ENCODE measurements around the gene SERPINB7.

The SERPINB7 gene

GRCh38 chr18:63788447-63789096 lies 13.4 kb downstream of the SERPINB7 start:
- no peak for DNase-seq

DNA sequence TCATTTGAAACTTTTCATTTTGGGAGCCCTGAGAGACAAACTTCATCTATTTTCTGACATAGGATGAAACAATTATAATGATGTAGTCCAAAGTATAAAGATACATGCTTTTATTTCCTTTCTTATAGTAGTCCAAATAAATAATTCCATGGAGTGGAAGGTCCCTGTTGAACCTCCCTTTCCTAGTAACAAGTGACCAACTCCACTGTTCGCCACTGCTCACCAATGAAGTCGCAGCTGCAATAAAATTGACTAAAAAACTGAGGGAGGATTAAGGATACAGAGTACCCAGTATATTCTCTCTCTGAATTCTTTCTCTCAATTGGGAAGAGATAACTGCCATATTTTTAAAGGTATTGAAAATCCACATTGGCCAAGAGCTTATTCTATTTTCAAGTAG lies 14.1 kb downstream of the SERPINB7 start:
- no peak for DNase-seq

- no peak for DNase-seq
These were observed 20.4 kb downstream of the SERPINB7 start for GRCh38 chr18:63795606-63796005.

DNA sequence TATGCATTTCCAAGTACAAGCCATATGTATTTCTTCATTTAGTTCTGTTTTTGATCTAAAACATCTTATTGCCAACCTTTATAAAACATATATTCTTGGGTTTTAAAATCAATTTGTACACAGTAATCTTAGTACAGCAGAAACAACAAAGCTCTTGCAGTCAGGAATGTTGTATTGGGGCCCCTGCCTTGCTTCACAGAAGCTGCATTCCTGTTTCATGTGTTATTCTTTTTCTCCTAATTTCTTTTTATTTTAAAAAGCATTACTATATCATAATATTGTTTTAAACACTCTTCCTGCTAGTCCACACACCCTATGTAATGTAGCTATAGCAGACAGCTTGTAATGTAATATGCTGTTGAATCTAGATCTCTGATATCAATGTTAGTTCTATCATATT lies 24.0 kb downstream of the SERPINB7 start:
- DNase-seq = no peak

GRCh38 chr18:63801343-63801742 lies 26.1 kb downstream of the SERPINB7 start:
- no peak for DNase-seq

DNA sequence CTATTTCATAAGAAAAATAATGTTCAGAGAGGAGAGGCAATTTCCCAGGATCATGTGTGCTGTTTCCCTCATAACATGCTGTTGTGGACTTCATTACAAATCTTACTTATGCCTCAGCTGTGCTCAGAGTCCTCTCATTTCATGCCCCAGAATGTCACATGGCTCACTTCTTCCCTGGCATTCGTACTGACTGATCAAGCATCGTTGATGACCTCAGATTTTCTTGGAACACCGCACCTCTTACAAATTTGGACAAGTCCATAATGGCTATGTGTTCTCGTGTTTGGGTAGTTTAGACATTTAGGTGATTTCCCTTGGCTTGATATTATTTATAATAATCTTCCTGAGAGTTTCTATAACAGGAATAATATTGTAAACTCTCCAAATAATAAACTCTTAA lies 32.9 kb downstream of the SERPINB7 start:
- DNase-seq = no peak

- no peak for DNase-seq
These were observed 42.3 kb downstream of the SERPINB7 start for GRCh38 chr18:63817441-63818051.

GRCh38 chr18:63818212-63818611 lies 43.0 kb downstream of the SERPINB7 start:
- no peak for DNase-seq

- DNase-seq = no peak
These were observed 44.6 kb downstream of the SERPINB7 start for GRCh38 chr18:63819786-63820185.

GRCh38 chr18:63820694-63821093 lies 45.5 kb downstream of the SERPINB7 start:
- no peak for DNase-seq

- DNase-seq = peak; percentile 11
These were observed 48.5 kb downstream of the SERPINB7 start for GRCh38 chr18:63823516-63824219.

DNA sequence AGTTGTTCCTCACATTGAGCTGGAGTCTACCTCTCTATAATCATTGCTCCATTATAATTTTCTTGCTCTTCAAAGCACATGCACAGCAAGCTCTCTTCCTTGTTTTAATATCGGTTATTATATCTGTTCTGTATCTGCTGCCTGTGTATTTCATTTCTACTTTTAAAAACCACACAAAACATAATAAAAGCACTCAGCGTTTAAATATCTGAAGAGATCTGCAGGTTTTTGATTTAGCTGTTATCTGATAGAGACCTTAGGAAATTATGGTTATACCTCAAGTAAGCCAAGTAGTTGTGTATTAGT lies 49.0 kb downstream of the SERPINB7 start:
- DNase-seq = no peak

GRCh38 chr18:63828120-63828519 lies 52.9 kb downstream of the SERPINB7 start:
- DNase-seq = no peak

DNA sequence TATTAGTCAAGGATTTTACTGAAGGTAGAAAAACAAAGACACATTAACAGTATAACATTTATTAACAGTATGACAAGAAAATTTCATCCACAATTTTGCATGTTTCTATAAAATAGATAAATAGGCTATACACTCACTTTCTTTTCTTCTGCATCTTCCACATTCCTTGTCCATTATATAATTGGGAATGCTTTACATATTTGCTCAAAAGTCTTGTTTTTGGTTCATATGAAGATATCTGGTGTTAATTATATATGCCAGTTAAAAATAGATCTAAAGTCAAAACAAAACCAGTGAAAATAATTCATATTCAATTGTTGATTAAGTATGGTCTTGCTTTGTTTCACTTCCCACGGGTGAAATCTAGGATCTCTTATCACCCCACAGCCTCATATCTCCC lies 53.4 kb downstream of the SERPINB7 start:
- no peak for DNase-seq

DNA sequence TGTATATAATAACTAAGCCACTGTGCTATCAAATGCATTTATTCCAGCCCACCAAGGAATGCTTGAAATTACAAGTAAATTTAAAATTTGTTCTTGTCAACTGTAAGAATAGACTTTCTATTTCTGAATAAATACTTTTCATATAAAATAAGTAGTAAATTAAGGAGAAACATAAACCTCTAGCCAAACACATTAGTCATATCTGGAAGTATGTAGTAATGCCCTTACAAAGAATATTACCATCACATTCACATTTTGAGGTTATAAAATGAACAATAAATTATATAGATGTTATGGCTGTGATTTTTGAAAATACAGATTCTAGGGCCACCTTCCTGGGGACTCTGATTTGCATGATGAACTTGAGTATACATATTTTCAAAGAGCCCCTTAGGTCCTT lies 54.7 kb downstream of the SERPINB7 start:
- no peak for DNase-seq

GRCh38 chr18:63831080-63831788 lies 56.0 kb downstream of the SERPINB7 start:
- no peak for DNase-seq

- DNase-seq = no peak
These were observed 57.3 kb downstream of the SERPINB7 start for GRCh38 chr18:63832470-63832869.

DNA sequence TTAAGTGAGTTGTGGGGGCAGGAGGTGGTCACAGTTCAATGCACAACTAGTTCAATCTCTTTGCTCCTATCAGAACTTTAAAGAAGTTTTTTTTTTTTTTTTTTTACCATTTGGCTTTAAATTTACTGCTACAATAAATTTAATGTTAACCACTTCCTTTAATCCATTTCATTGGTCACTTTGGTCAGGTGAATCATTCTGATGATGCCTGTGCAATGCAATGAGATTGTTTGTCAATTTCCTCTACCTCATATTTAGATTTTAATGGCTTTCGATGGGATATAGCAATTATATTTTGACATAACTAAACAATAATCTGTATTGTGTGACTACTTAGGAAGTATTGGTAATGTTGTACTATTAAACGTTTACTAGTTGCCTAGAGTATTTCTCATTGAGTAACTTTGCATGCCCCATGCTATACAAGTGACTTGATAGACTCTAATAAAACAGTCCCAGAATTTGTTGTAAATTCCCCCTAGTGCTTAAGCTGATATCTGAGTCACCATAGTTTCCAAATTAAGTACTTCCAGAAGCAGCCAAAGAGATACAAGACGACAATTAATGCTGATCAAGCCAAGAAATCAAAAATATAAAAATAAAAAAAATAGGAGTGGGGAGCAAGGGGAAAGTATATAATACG lies 59.4 kb downstream of the SERPINB7 start:
- DNase-seq = no peak

- no peak for DNase-seq
These were observed 61.2 kb downstream of the SERPINB7 start for GRCh38 chr18:63836456-63836855.

GRCh38 chr18:63837590-63837989 lies 62.4 kb downstream of the SERPINB7 start:
- no peak for DNase-seq

DNA sequence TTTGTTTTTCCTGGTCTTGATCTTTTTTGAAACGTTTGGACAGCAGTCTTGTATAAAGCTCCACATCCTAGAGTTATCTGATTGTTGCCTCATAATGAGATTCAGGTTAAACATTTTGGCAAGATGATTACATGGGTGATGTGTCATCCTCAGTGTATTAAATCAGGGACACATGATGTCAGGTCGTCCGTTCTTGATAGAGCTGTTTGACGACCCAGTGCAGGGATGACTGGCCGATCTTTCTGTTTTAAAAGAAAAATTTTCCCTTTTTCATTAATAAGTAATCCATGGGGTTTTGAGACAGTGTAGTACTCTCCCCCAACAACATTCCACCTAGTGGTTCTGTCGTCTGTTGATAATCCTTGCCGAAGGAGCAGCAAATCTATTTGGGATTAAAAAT lies 67.8 kb downstream of the SERPINB7 start:
- no peak for DNase-seq

DNA sequence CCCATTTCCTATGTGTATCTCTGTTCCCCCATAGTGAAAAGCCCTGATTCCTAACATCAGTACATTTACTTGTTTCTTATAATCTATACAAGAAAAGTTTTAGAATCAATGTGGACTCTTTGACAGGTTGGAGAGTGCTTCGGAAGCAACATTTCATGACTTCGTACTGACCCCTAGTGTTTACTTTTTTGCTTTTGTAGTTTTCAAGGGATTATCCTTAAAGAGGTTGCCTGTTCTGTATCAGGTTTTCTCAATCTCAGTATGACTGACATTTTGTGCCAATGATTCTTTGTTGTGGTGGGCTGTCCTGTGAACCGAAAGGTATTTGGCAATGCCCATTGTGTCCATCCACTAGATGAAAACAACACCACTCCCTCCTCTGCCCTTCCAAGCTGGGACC lies 69.0 kb downstream of the SERPINB7 start:
- peak; percentile 3 for DNase-seq

GRCh38 chr18:63848159-63848558 lies 72.9 kb downstream of the SERPINB7 start:
- DNase-seq = peak; percentile 76
